GM12891 (cell line): ENCODE measurements around the gene RAB9B.

ENCODE experiments used
- POLR2A ChIP-seq: IDR thresholded peaks from 2 replicates; pipeline ENCODE4 v1.6.1; 2011; ENCODE audit warnings: low read depth, low read length, control low read depth
- POLR2AphosphoS5 ChIP-seq: IDR thresholded peaks from 2 replicates; pipeline ENCODE4 v1.6.1; 2011; ENCODE audit warnings: low read depth, low read length, control low read depth
- TAF1 ChIP-seq: IDR thresholded peaks from 2 replicates; pipeline ENCODE4 v1.6.1; 2011; ENCODE audit warnings: low read depth, low read length, control low read depth

GRCh38 chrX:103783196-103783595 is 48.9 kb downstream of the RAB9B start:
- TF ChIP-seq POLR2A (no peak), TAF1 (no peak), POLR2AphosphoS5 (no peak)
